Gastrocnemius medialis (tissue), 4 donors: ENCODE measurements around the gene DTNA. TPM values are rescaled to one million over a fixed set of nuclear protein-coding genes. Genes with fewer than 3 reads are reported as not detected.
"Not testable (repeated sequence)": the region's sequence is repeated elsewhere in the genome, so short reads cannot be mapped to it uniquely, and the experiment has no call there.

Experiments
- ATAC-seq, 2 donors: fragments of 150-250 bp; one replicate each; pipeline ENCODE4 v1.9.1; 2016
- DNase-seq, 2 donors: peaks; one replicate each; pipeline ENCODE4 v3.0.0-alpha.2; 2019
- H3K27ac ChIP-seq, 4 donors: fragments of 200-600 bp; sonication (generic); 1 replicate in 1 of 4; 2 replicates in 3 of 4; pipeline ENCODE4 v1.5.1; 2016 to 2018; ENCODE audit warnings: mild to moderate bottlenecking in 2 of 4, moderate library complexity in 1 of 4
- H3K27me3 ChIP-seq, 3 donors: fragments of 200-600 bp; sonication (generic) in 2 of 3; 1 replicate in 1 of 3; 2 replicates in 2 of 3; pipeline versions ENCODE4 v1.5.1 to v1.6.0; 2016 to 2019; ENCODE audit warnings: mild to moderate bottlenecking in 1 of 3, moderate library complexity in 1 of 3
- H3K36me3 ChIP-seq, 2 donors: fragments of 200-600 bp; sonication (generic) in 1 of 2; one replicate each; pipeline ENCODE4 v1.5.1; 2017 to 2018
- H3K4me1 ChIP-seq, 2 donors: fragments of 200-600 bp; sonication (generic) in 1 of 2; one replicate each; pipeline ENCODE4 v1.5.1; 2016 to 2017; ENCODE audit warnings: mild to moderate bottlenecking in 2 of 2
- H3K4me3 ChIP-seq, 4 donors: fragments of 200-600 bp; sonication (generic) in 3 of 4; 1 replicate in 1 of 4; 2 replicates in 3 of 4; pipeline ENCODE4 v1.5.1; 2016 to 2019; ENCODE audit warnings: mild to moderate bottlenecking in 2 of 4
- H3K9me3 ChIP-seq, 3 donors: fragments of 200-600 bp; sonication (generic) in 2 of 3; 1 replicate in 1 of 3; 2 replicates in 2 of 3; pipeline ENCODE4 v1.5.1; 2016 to 2019
- CTCF ChIP-seq, 5 experiments: fragments of 450-650 bp in 3 of 5; fragments of 200-600 bp in 2 of 5; sonication (generic) in 2 of 5; IDR thresholded peaks in 4 of 5; conservative IDR thresholded peaks in 1 of 5; 1 replicate in 4 of 5; 2 replicates in 1 of 5; pipeline ENCODE4 v1.5.1; 2016 to 2019; ENCODE audit warnings: antibody characterized with exemption in 5 of 5, mild to moderate bottlenecking in 3 of 5, moderate library complexity in 3 of 5
- POLR2A ChIP-seq, 2 donors: fragments of 450-650 bp; IDR thresholded peaks; one replicate each; pipeline ENCODE4 v1.6.1; 2017; ENCODE audit warnings: antibody characterized with exemption in 2 of 2, mild to moderate bottlenecking in 2 of 2, moderate library complexity in 2 of 2
- in situ Hi-C, 4 donors: fragments of 200-750 bp; cut with MboI; loops; one replicate each; pipeline versions ENCODE4 v1.15.0 to v1.8.0; 2017; ENCODE audit warnings: low sequenced_read_pairs in 4 of 4
- intact Hi-C: fragments of 100-400 bp; cut with DNase I; formaldehyde crosslinking; loops from one replicate; pipeline ENCODE4 v1.15.1; 2023; ENCODE audit warnings: low total_unique reads
- total RNA-seq, 4 donors: library from RNA; depleted of rRNA; stranded (reverse); fragments of >200 nt; gene quantifications; one replicate each; pipeline versions ENCODE4 v1.1.0 to v1.2.3, GENCODE V29; 2016

Gene DTNA
- total RNA-seq, 4 donors from 2014 or later: 38.6 to 63.9 (median 56.1) TPM

- no peaks in the 10 kb centered on the region for H3K27me3 ChIP-seq
- peak overlapping the region; percentile 24 to 76 (median 64) for H3K27ac ChIP-seq
- no peak for TF ChIP-seq POLR2A (IDR thresholded peaks at IDR 0.05)
- TF ChIP-seq CTCF (IDR thresholded peaks at IDR 0.05 in 4 of 5, conservative IDR thresholded peaks at IDR 0.05 in 1 of 5): peak in 4 of 5 experiments; percentile 42 to 57 (median 48)
- DNase-seq (no peak), ATAC-seq (peak; percentile 89 to 93)
- H3K4me1 ChIP-seq: peaks cover 22 to 35% of the 10 kb centered on the region in 2 donors
- in situ Hi-C loops (no loop called here), intact Hi-C loops (loop anchor here (5.0 kb wide), 1 partner anchor 58 kb away; no protein-coding TSS in a partner anchor)
- no peaks in the 10 kb centered on the region for H3K36me3 ChIP-seq
- no peaks in the 10 kb centered on the region for H3K9me3 ChIP-seq
- no peak overlapping the region for H3K4me3 ChIP-seq
Observed at GRCh38 chr18:34729264-34729663, 19.2 kb downstream of the DTNA start.

GRCh38 chr18:34729740-34730355 is 19.8 kb downstream of the DTNA start:
- no peak overlapping the region for H3K4me3 ChIP-seq
- in situ Hi-C loops: no loop called here
- H3K4me1 ChIP-seq: peaks cover 22 to 35% of the 10 kb centered on the region in 2 donors
- no peak for TF ChIP-seq POLR2A (IDR thresholded peaks at IDR 0.05)
- TF ChIP-seq CTCF (IDR thresholded peaks at IDR 0.05 in 4 of 5, conservative IDR thresholded peaks at IDR 0.05 in 1 of 5): no peak
- H3K9me3 ChIP-seq: no peaks in the 10 kb centered on the region
- DNase-seq (peak in 1 of 2 donors; percentile 25), ATAC-seq (peak; percentile 56 to 84)
- no peaks in the 10 kb centered on the region for H3K27me3 ChIP-seq
- no peaks in the 10 kb centered on the region for H3K36me3 ChIP-seq
- intact Hi-C loops: loop anchor here (5.0 kb wide), 1 partner anchor 57 kb away; no protein-coding TSS in a partner anchor
- H3K27ac ChIP-seq: peak overlapping the region; percentile 26 to 76 (median 64)

GRCh38 chr18:34730774-34731173 is 20.7 kb downstream of the DTNA start:
- H3K9me3 ChIP-seq: no peaks in the 10 kb centered on the region
- ATAC-seq: no peak
- no peak for TF ChIP-seq POLR2A (IDR thresholded peaks at IDR 0.05)
- TF ChIP-seq CTCF (IDR thresholded peaks at IDR 0.05 in 4 of 5, conservative IDR thresholded peaks at IDR 0.05 in 1 of 5): no peak
- DNase-seq: no peak
- H3K36me3 ChIP-seq: no peaks in the 10 kb centered on the region
- no peak overlapping the region for H3K4me3 ChIP-seq
- H3K4me1 ChIP-seq: peaks cover 22 to 35% of the 10 kb centered on the region in 2 donors
- no peaks in the 10 kb centered on the region for H3K27me3 ChIP-seq
- H3K27ac ChIP-seq: peak overlapping the region in 3 of 4 donors; percentile 26 to 76 (median 69)
- intact Hi-C loops: no loop called here
- in situ Hi-C loops: no loop called here

GRCh38 chr18:34734056-34734455 is 24.0 kb downstream of the DTNA start:
- no peak for TF ChIP-seq CTCF (IDR thresholded peaks at IDR 0.05 in 4 of 5, conservative IDR thresholded peaks at IDR 0.05 in 1 of 5)
- no peak for TF ChIP-seq POLR2A (IDR thresholded peaks at IDR 0.05)
- Histone ChIP-seq H3K9me3 (no peaks in the 10 kb centered on the region), H3K4me3 (no peak overlapping the region), H3K36me3 (no peaks in the 10 kb centered on the region), H3K4me1 (peaks cover 41 to 49% of the 10 kb centered on the region in 2 donors), H3K27ac (peak overlapping the region in 1 of 4 donors; percentile 86), H3K27me3 (no peaks in the 10 kb centered on the region)
- no peak for ATAC-seq
- in situ Hi-C loops (no loop called here), intact Hi-C loops (no loop called here)
- no peak for DNase-seq

GRCh38 chr18:34734526-34734925 is 24.4 kb downstream of the DTNA start:
- H3K9me3 ChIP-seq, ATAC-seq, H3K36me3 ChIP-seq, intact Hi-C loops, H3K27me3 ChIP-seq, DNase-seq, in situ Hi-C loops, H3K4me3 ChIP-seq: not testable (repeated sequence)
- Histone ChIP-seq H3K4me1 (peaks cover 41 to 49% of the 10 kb centered on the region in 2 donors), H3K27ac (peak overlapping the region in 1 of 4 donors; percentile 86)
